Measurements from ENCODE around the gene PNMA1. TPM values are rescaled to one million over a fixed set of nuclear protein-coding genes. Genes with fewer than 3 reads are reported as not detected.

PNMA1 gene
- total RNA-seq, 1 experiment from 2014 or later: 24.6 TPM

DNA sequence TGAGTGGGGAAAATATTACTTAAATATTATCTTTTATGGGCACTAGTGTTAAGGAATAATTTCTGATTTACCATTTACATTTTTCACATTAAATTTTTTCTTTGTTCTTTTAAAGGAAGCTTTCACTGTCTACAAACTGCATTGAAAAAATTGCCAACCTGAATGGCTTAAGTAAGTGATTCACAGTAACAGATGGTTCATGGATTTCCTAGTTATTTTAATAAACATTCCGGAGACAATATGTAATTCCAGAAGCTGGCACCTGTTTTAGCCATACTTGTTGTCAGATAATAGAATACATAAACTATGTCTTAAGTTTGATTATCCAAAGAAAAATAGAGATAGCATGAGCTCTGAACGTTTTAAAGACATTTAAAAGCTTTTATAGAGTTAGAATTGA, 52.3 kb downstream of the PNMA1 start:
- RAD21 ChIA-PET (ENCODE audit: low non-redundant PET in 1 of 2, low total read pairs in 2 of 2, uncharacterized antibody in 2 of 2, unreplicated experiment in 2 of 2): interaction anchor here in 1 of 2 experiments (0.6 kb wide), 1 partner anchor 53 kb away, joined by 5 read pairs; the partner anchor contains the start of gene PNMA1
- BruUV-seq (replicated peaks): no TSS peak
- H3K4me3 ChIP-seq (replicated peaks in 1 of 2; ENCODE audit: low read depth in 1 of 2, low read length in 2 of 2): no peak overlapping the region
- DNase-seq (ENCODE audit: low read depth, low spot score) (no peak), ATAC-seq (no peak)
- POLR2A ChIA-PET: interaction anchor here (0.8 kb wide), 1 partner anchor 288 kb away, joined by 3 read pairs; the partner anchor contains the start of genes COQ6 and FAM161B
- H3K27me3 ChIP-seq (ENCODE audit: insufficient read depth, low read length): no peaks in the 10 kb centered on the region
- CTCF ChIA-PET: interaction anchor here (0.7 to 1.2 kb wide), 4 partner anchors 13 to 489 kb away, joined by 3 to 4 read pairs (median 3); no protein-coding TSS in a partner anchor
- no peaks in the 10 kb centered on the region for H3K9me3 ChIP-seq (ENCODE audit: control insufficient read depth in 1 of 2, insufficient read depth in 1 of 2, low read depth in 1 of 2, low read length in 2 of 2)
- H3K4me2 ChIP-seq (ENCODE audit: low read length): peak overlapping the region; percentile 49; the same call in 1 of the 2 replicates
- no peak overlapping the region for H3K9ac ChIP-seq (ENCODE audit: low read length)
- TF ChIP-seq SP1 (IDR thresholded peaks at IDR 0.05; ENCODE audit: low read depth) (no peak), CEBPB (IDR thresholded peaks at IDR 0.05; ENCODE audit: low read depth) (no peak)
- intact Hi-C loops (cut with micrococcal nuclease): no loop called here
- peaks cover 5 to 13% of the 10 kb centered on the region in 2 experiments for H3K4me1 ChIP-seq (ENCODE audit: control insufficient read depth in 1 of 2, insufficient read depth in 2 of 2, low read length in 2 of 2)
- H3K27ac ChIP-seq (ENCODE audit: low read depth, low read length): peak overlapping the region; percentile 1; the same call in 1 of the 2 replicates
- H2AFZ ChIP-seq (ENCODE audit: low read depth, low read length, poor library complexity, severe bottlenecking): no peak overlapping the region
- no peaks in the 10 kb centered on the region for H3K79me2 ChIP-seq (ENCODE audit: insufficient read depth, low read length)
- no peaks in the 10 kb centered on the region for H3K36me3 ChIP-seq (ENCODE audit: control insufficient read depth in 1 of 2, insufficient read depth in 2 of 2, low read length in 2 of 2)
- H3K9me2 ChIP-seq (ENCODE audit: insufficient read depth): no peaks in the 10 kb centered on the region
- H4K20me1 ChIP-seq (ENCODE audit: insufficient read depth): no peaks in the 10 kb centered on the region

Small RNA genes within 50 kb of the gene (microRNA-seq; reads per million reads assigned to microRNA genes)
- gene MIR4505 (ENCODE audit: borderline number of aligned reads): not detected

Other genes starting within 250 kb of the PNMA1 start
- gene RIOX1, start 223.5 kb downstream of the PNMA1 start, total RNA-seq (2021; ENCODE audit: unreplicated experiment): 4.2 TPM
- gene ACOT1, start 177.2 kb downstream of the PNMA1 start, total RNA-seq (2021; ENCODE audit: unreplicated experiment): not detected
- gene HEATR4, start 155.4 kb downstream of the PNMA1 start, total RNA-seq (2021; ENCODE audit: unreplicated experiment): not detected
- 0.44 TPM for gene ACOT2, start 145.2 kb downstream of the PNMA1 start, total RNA-seq (2021; ENCODE audit: unreplicated experiment)
- not detected for gene ACOT4, start 122.5 kb downstream of the PNMA1 start, total RNA-seq (2021; ENCODE audit: unreplicated experiment)
- gene ACOT6, start 101.9 kb downstream of the PNMA1 start, total RNA-seq (2021; ENCODE audit: unreplicated experiment): not detected
- gene DNAL1, start 69.4 kb downstream of the PNMA1 start, total RNA-seq (2021; ENCODE audit: unreplicated experiment): 14.6 TPM
- gene PTGR2, start 137.4 kb upstream of the PNMA1 start, total RNA-seq (2021; ENCODE audit: unreplicated experiment): 22.1 TPM
- gene ZNF410, start 172.5 kb upstream of the PNMA1 start, total RNA-seq (2021; ENCODE audit: unreplicated experiment): 37.6 TPM
- 1.6 TPM for gene FAM161B, start 235.7 kb upstream of the PNMA1 start, total RNA-seq (2021; ENCODE audit: unreplicated experiment)
- 21.6 TPM for gene COQ6, start 235.9 kb upstream of the PNMA1 start, total RNA-seq (2021; ENCODE audit: unreplicated experiment)

Measured in HCT116 (cell line).